ENCODE measurements around the gene TAF11.
"Not testable (repeated sequence)": the region's sequence is repeated elsewhere in the genome, so short reads cannot be mapped to it uniquely, and the experiment has no call there.

The TAF11 gene

GRCh38 chr6:34865107-34865506 is 22.7 kb downstream of the TAF11 start:
- DNase-seq (ENCODE audit: low read depth), result no peak

- no peak for DNase-seq (ENCODE audit: low read depth)
These were observed 23.8 kb downstream of the TAF11 start for GRCh38 chr6:34864007-34864406.

GRCh38 chr6:34860776-34861175 is 27.1 kb downstream of the TAF11 start:
- DNase-seq (ENCODE audit: low read depth), result no peak

GRCh38 chr6:34859951-34860350 is 27.9 kb downstream of the TAF11 start:
- DNase-seq (ENCODE audit: low read depth), result no peak

- DNase-seq (ENCODE audit: low read depth), result no peak
These were observed 29.2 kb downstream of the TAF11 start for GRCh38 chr6:34858681-34859080.

GRCh38 chr6:34855463-34855862 is 32.4 kb downstream of the TAF11 start:
- no peak for DNase-seq (ENCODE audit: low read depth)

GRCh38 chr6:34852406-34853085 is 35.3 kb downstream of the TAF11 start:
- no peak for DNase-seq (ENCODE audit: low read depth)

GRCh38 chr6:34851361-34851760 is 36.5 kb downstream of the TAF11 start:
- no peak for DNase-seq (ENCODE audit: low read depth)

GRCh38 chr6:34849066-34849465 is 38.8 kb downstream of the TAF11 start:
- DNase-seq (ENCODE audit: low read depth), result not testable (repeated sequence)

GRCh38 chr6:34839666-34840352 is 48.0 kb downstream of the TAF11 start:
- no peak for DNase-seq (ENCODE audit: low read depth)

- no peak for DNase-seq (ENCODE audit: low read depth)
These were observed 50.3 kb downstream of the TAF11 start for GRCh38 chr6:34837528-34837927.

- DNase-seq (ENCODE audit: low read depth), result no peak
These were observed 51.4 kb downstream of the TAF11 start for GRCh38 chr6:34836451-34836850.

GRCh38 chr6:34836008-34836407 is 51.8 kb downstream of the TAF11 start:
- DNase-seq (ENCODE audit: low read depth), result no peak

- peak; percentile 22 for DNase-seq (ENCODE audit: low read depth)
These were observed 52.9 kb downstream of the TAF11 start for GRCh38 chr6:34834789-34835518.

GRCh38 chr6:34832942-34833341 is 54.9 kb downstream of the TAF11 start:
- no peak for DNase-seq (ENCODE audit: low read depth)

- DNase-seq (ENCODE audit: low read depth), result no peak
These were observed 58.7 kb downstream of the TAF11 start for GRCh38 chr6:34829137-34829536.

Data from non-pigmented ciliary epithelial cell (primary cell).